MCF 10A (cell line): Measurements from ENCODE around the gene LGALS3BP. TPM values are rescaled to one million over a fixed set of nuclear protein-coding genes. Genes with fewer than 3 reads are reported as not detected.

Experiments used
- BruUV-seq: library from RNA; stranded (reverse); fragments of 400-500 nt; replicated peaks from 2 replicates; lab custom pipeline; 2021; lab: Mats Ljungman, UMichigan
- CTCF ChIA-PET: fragments of 300-600 bp; sonication (Branson Sonifier 250); formaldehyde crosslinking; extraction: SDS; loops from one replicate; lab custom pipeline; 2021; ENCODE audit warnings: antibody characterized with exemption, inconsistent platforms; lab: Yijun Ruan, JAX
- POLR2A ChIA-PET: fragments of 300-600, 350-650 bp; sonication (Branson Sonifier 250); formaldehyde crosslinking; extraction: SDS; loops from one replicate; lab custom pipeline; 2020; ENCODE audit warnings: antibody characterized with exemption, inconsistent platforms; lab: Yijun Ruan, JAX
- DNase-seq: peaks from one replicate; pipeline ENCODE4 v3.0.0-alpha.2; 2018; ENCODE audit not compliant: unreplicated experiment
- H3K27ac Mint-ChIP-seq: one replicate; pipeline ENCODE4 v1.8.0; 2022; ENCODE audit warnings: mild to moderate bottlenecking, low read depth, mixed read lengths; ENCODE audit not compliant: unreplicated experiment
- H3K27me3 Mint-ChIP-seq: one replicate; pipeline ENCODE4 v1.8.0; 2022; ENCODE audit warnings: mixed read lengths; ENCODE audit not compliant: insufficient read depth, unreplicated experiment
- H3K36me3 Mint-ChIP-seq: one replicate; pipeline ENCODE4 v1.8.0; 2022; ENCODE audit warnings: mild to moderate bottlenecking, moderate library complexity, mixed read lengths; ENCODE audit not compliant: insufficient read depth, unreplicated experiment
- H3K4me1 Mint-ChIP-seq: one replicate; pipeline ENCODE4 v1.8.0; 2022; ENCODE audit warnings: mixed read lengths; ENCODE audit not compliant: insufficient read depth, unreplicated experiment
- H3K4me3 Mint-ChIP-seq: one replicate; pipeline ENCODE4 v1.8.0; 2022; ENCODE audit warnings: mild to moderate bottlenecking, moderate library complexity, mixed read lengths; ENCODE audit not compliant: unreplicated experiment
- H3K9me3 Mint-ChIP-seq: one replicate; pipeline ENCODE4 v1.8.0; 2022; ENCODE audit warnings: mixed read lengths; ENCODE audit not compliant: unreplicated experiment
- intact Hi-C: fragments of 100-400 bp; cut with micrococcal nuclease; formaldehyde crosslinking; loops from 2 replicates; pipeline ENCODE4 v1.14.1; 2022
- total RNA-seq: library from RNA; stranded (reverse); gene quantifications from 2 replicates; pipeline ENCODE4 v1.2.3, GENCODE V29; 2022
- TF ChIP-seq, protein P1 (sequence below): fragments of 200-600 bp; IDR thresholded peaks from one replicate; pipeline ENCODE4 v1.8.0; 2022; ENCODE audit warnings: antibody characterized with exemption, mild to moderate bottlenecking; ENCODE audit not compliant: unreplicated experiment

LGALS3BP gene
- total RNA-seq, 1 experiment from 2014 or later = 58.0 TPM

DNA sequence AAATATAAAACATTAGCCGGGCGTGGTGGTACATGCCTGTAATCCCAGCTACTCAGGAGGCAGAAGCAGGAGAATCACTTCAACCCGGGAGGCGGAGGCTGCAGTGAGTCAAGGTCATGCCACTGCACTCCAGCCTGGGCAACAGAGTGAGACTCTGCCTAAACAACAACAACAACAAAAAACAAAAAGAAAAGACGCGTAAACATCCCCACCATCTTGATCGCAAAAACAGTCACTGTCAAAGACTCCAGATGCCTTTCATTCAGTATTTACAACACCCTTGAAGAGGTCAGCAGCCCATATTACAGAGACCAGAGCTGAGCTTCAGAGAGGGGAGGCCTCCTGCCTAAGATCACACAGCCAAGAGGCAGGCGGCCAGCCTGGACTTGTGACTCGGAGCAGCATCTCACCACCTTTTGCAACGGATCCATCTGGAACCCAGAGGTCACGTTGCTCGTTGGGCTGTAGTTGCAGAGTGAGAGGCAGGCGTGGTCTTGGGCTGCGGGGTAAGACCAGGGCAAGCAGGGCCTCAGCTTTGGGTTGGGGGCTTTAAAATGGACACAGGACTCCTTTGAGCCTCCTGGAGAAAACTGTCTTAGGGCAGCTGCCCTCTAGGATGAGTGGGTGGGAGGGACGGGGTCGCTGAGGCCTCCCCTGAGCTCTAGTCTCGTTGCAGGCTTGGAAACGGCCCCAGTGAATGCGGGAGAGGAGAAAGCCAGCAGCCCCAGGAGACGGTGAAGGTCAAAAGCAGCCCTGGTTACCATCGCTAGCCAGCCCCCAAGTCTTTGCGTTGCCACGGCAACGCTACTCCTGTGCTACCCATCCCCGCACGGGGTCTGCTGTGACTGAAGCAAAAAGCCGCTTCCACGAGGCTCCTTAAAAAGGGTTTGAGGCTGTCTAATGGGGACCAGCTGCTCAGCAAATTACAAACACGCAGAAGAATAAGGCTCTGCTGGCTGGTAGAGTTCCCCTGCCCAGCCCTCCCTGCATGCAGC lies 26.1 kb downstream of the LGALS3BP start:
- no peaks in the 10 kb centered on the region for H3K4me1 Mint-ChIP-seq
- TF ChIP-seq, protein P1, sequence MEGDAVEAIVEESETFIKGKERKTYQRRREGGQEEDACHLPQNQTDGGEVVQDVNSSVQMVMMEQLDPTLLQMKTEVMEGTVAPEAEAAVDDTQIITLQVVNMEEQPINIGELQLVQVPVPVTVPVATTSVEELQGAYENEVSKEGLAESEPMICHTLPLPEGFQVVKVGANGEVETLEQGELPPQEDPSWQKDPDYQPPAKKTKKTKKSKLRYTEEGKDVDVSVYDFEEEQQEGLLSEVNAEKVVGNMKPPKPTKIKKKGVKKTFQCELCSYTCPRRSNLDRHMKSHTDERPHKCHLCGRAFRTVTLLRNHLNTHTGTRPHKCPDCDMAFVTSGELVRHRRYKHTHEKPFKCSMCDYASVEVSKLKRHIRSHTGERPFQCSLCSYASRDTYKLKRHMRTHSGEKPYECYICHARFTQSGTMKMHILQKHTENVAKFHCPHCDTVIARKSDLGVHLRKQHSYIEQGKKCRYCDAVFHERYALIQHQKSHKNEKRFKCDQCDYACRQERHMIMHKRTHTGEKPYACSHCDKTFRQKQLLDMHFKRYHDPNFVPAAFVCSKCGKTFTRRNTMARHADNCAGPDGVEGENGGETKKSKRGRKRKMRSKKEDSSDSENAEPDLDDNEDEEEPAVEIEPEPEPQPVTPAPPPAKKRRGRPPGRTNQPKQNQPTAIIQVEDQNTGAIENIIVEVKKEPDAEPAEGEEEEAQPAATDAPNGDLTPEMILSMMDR = no peak
- POLR2A ChIA-PET = interaction anchor here (0.7 to 1.4 kb wide), 2 partner anchors 17 to 88 kb away, joined by 3 to 9 read pairs; no protein-coding TSS in a partner anchor

GRCh38 chr17:78952706-78953105 lies 27.0 kb downstream of the LGALS3BP start:
- intact Hi-C loops = no loop called here
- Mint-ChIP-seq H3K27ac (no peak overlapping the region), H3K4me3 (no peak overlapping the region), H3K36me3 (peaks cover 5% of the 10 kb centered on the region), H3K4me1 (no peaks in the 10 kb centered on the region), H3K27me3 (no peaks in the 10 kb centered on the region), H3K9me3 (peaks cover 9% of the 10 kb centered on the region)
- TF ChIP-seq, protein P1 = no peak
- ChIA-PET CTCF (interaction anchor here (0.7 kb wide), 1 partner anchor 19 kb away, joined by 3 read pairs; no protein-coding TSS in a partner anchor), POLR2A (interaction anchor here (1.4 kb wide), 1 partner anchor 87 kb away, joined by 9 read pairs; no protein-coding TSS in a partner anchor)
- BruUV-seq = no TSS peak
- DNase-seq = no peak

More for the DNA sequence above, 26.1 kb downstream of the LGALS3BP start:
- Mint-ChIP-seq H3K27me3 (no peaks in the 10 kb centered on the region), H3K4me3 (no peak overlapping the region), H3K36me3 (peaks cover 5% of the 10 kb centered on the region), H3K9me3 (peaks cover 9% of the 10 kb centered on the region), H3K27ac (no peak overlapping the region)
- CTCF ChIA-PET = interaction anchor here (0.7 kb wide), 1 partner anchor 18 kb away, joined by 3 read pairs; no protein-coding TSS in a partner anchor
- no TSS peak for BruUV-seq
- no peak for DNase-seq
- intact Hi-C loops = no loop called here

- CTCF ChIA-PET = interaction anchor here (0.6 to 1.3 kb wide), 3 partner anchors 19 to 1180 kb away, joined by 3 to 4 read pairs (median 3); no protein-coding TSS in a partner anchor
Measured at GRCh38 chr17:78951967-78952551, 27.7 kb downstream of the LGALS3BP start.

More at GRCh38 chr17:78951967-78952551, 27.7 kb downstream of the LGALS3BP start:
- Mint-ChIP-seq H3K27me3 (no peaks in the 10 kb centered on the region), H3K36me3 (peaks cover 5% of the 10 kb centered on the region), H3K9me3 (peaks cover 9% of the 10 kb centered on the region), H3K27ac (no peak overlapping the region), H3K4me3 (no peak overlapping the region), H3K4me1 (no peaks in the 10 kb centered on the region)
- BruUV-seq = no TSS peak
- no peak for DNase-seq
- POLR2A ChIA-PET = no interaction called here
- intact Hi-C loops = no loop called here
- TF ChIP-seq, protein P1 = no peak
